AG10803 (cell line): ENCODE measurements around the gene KCNJ3.

Source experiments
- DNase-seq: peaks from one replicate; pipeline ENCODE4 v3.0.0; 2010; ENCODE audit warnings: low read depth
- H3K4me3 ChIP-seq: 2 replicates; pipeline ENCODE4 v1.5.1; 2011; ENCODE audit warnings: mild to moderate bottlenecking, low read length, control low read depth
- CTCF ChIP-seq: conservative IDR thresholded peaks from 2 replicates; pipeline ENCODE4 v1.5.1; 2011; ENCODE audit warnings: mild to moderate bottlenecking, low read length, control low read depth, inconsistent platforms

Gene KCNJ3

DNA sequence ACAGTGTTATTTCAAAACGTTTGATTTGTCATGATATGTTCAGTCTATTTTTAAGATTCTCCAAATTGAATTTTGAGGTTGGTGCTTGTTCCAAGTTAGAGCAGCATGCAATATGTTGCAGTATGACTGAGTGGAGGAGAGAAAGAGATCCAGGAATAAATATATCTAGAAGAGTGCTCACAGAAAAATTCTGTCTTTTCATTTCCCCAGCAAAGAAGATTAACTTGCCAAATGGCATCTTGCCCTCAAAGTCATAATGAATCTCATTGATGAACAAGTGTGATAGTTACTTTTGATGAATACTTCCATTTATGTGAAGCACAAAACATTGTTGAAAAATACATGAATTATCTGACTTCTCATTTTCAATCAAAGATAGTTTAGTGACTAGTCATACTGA is 95.9 kb downstream of the KCNJ3 start:
- no peak for DNase-seq
- TF ChIP-seq CTCF, result no peak
- no peak overlapping the region for H3K4me3 ChIP-seq

DNA sequence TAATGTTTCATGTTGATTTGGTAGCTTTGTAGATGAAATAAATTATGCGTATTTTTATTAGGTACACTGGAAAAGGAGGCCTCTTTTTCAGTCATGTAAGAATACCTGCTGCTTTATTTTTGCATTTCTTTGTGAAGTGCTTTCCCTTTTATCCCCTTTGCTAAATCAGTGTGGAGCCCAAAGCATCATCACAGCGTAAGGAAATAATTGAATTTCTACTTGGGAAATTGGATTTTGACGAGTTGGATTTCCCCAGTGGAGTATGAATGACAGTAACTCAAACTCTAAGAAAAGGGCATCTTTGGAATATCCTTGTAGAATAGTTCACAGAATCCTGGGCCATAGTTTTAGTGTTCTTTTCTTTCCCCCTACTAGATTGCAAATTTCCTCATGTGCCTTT is 97.2 kb downstream of the KCNJ3 start:
- H3K4me3 ChIP-seq, result no peak overlapping the region
- TF ChIP-seq CTCF, result no peak
- DNase-seq, result no peak

- DNase-seq, result no peak
- TF ChIP-seq CTCF, result no peak
- H3K4me3 ChIP-seq, result no peak overlapping the region
These were observed 106.0 kb downstream of the KCNJ3 start for GRCh38 chr2:154804451-154804850.

DNA sequence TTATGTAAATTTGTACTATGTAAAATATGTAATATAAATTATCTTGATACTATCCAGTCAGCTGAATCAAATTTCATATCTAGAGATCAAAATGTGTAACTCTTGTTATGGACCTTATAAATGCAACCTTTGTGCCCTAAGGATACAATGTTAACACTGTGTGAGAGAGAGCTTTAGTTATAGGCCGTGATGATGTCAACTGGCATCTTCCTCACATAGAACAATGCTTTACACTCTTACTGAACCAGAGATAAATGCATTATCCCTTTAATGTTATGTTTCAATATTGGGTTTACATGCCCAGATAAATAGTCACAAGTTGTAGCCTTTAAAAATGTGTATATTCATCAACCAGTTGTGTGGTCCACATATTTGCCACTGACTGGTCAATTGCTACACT is 115.1 kb downstream of the KCNJ3 start:
- no peak for DNase-seq
- TF ChIP-seq CTCF, result no peak
- no peak overlapping the region for H3K4me3 ChIP-seq

DNA sequence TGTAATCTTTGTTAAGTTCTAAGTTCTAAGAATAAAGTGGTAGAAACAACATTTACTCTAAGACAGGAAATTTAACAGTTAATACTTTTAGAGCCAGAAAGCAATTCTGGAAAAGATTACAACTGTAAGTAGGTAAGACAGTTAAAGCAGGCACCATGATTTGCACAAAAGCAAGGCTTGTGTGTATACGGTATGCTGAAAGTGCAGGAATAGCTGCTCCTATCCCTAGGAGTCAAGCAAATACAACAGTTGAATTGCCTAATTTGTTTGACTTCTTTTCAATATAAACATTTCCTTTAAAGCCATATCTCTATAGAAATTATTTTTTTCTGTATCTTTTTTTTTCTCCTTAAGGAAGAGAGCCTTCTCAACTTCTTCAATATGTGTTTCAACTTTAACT is 116.4 kb downstream of the KCNJ3 start:
- H3K4me3 ChIP-seq, result no peak overlapping the region
- no peak for DNase-seq
- TF ChIP-seq CTCF, result no peak

GRCh38 chr2:154825358-154825757 is 126.9 kb downstream of the KCNJ3 start:
- no peak for DNase-seq

GRCh38 chr2:154826827-154827226 is 128.3 kb downstream of the KCNJ3 start:
- H3K4me3 ChIP-seq, result no peak overlapping the region
- TF ChIP-seq CTCF, result no peak
- DNase-seq, result no peak

More at GRCh38 chr2:154825358-154825757, 126.9 kb downstream of the KCNJ3 start:
- no peak for TF ChIP-seq CTCF
- no peak overlapping the region for H3K4me3 ChIP-seq
